Right renal cortex interstitium (tissue), 3 donors: ENCODE results near the gene RALY. TPM values are rescaled to one million over a fixed set of nuclear protein-coding genes. Genes with fewer than 3 reads are reported as not detected.

Experiments used
- DNase-seq, 3 donors: peaks; one replicate each; pipeline ENCODE4 v3.0.0-alpha.2; 2013; ENCODE audit warnings: low read depth in 3 of 3, low spot score in 2 of 3
- polyA plus RNA-seq, 3 donors: library from polyadenylated mRNA; unstranded; fragments of 120-200 nt; gene quantifications; one replicate each; pipeline ENCODE4 v1.2.1, GENCODE V29; 2013; ENCODE audit not compliant: insufficient read length in 3 of 3

RALY gene
- 100 to 1,000 TPM; 143 to 151 (median 144) TPM for polyA plus RNA-seq

- DNase-seq = peak in 1 of 3 donors; percentile 29
Measured at GRCh38 chr20:33993576-33994221, at the start of gene RALY. Gene RALY, plus strand, starts transcription at chr20:33993911. Its CDS starts 78,164 bp downstream, at chr20:34072075.

GRCh38 chr20:33944914-33945313 lies 48.8 kb upstream of the RALY start:
- DNase-seq = no peak

- DNase-seq = no peak
Measured at GRCh38 chr20:33945391-33946081, 48.2 kb upstream of the RALY start.

DNA sequence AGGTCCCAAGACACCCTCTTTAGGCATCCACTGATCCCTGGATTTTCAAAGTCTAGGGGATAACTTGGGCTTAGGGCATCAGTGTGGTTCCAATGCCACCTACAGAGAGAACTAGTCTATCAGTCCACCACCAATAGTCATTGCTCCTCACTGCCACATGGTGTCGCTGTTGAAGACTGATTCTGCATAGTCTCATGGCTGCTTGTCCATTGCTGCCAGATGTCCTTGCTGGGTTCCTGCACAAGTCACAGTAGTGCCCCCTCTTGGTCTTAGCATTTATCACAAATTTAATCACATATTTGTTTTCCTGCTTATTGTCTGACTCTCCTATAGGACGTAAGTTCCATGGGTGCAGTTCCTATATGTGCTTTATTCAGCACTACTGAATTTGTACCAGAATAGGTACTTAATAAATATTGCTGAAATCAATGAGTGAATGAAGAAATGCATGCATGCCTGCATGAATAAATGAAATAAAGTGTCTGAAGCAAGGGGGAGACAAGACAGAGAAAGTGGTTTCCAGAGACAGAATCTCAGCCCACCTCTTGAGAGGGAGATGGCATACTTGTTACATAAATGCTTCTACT lies 45.9 kb upstream of the RALY start:
- DNase-seq = no peak

- DNase-seq = no peak
Measured at GRCh38 chr20:33948480-33948879, 45.2 kb upstream of the RALY start.

- DNase-seq = no peak
Measured at GRCh38 chr20:33951171-33951570, 42.5 kb upstream of the RALY start.

DNA sequence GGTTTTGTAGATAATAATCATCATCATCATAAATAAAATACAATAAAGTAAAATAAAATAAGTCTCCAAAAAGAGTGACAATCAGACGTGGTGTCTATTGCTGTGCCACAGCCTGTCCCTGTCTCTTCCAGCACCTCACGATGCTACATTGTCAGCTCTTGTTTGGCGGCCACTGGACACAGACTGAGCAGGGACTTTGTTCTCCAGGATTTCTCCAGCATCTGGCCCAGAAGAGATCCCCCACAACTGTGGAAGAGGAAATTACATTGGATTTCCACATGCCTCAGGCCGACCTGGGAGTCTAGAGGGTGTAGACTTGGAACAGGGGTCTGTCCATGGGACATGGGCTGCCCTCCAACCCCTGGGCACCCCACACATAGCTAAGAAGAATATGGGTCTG lies 39.2 kb upstream of the RALY start:
- no peak for DNase-seq

DNA sequence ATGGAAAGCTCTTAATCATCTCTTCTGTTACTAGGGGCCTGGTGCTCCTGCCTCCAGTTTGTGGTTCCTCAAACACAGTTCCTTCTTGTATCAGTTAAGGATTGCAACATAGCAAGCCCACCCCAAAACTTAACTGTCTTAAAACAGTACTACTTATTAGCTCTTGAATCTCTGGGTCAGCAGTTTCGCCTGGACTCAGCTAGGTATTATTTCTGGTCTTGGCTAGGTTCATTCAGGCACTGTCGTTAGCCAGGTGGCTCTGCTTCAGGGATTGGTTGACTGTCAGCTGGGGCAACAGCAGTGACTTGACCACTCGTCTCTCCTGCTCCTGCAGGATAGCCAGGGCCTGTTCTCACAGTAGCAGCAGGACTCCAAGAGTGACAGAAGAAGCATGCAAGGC lies 30.0 kb upstream of the RALY start:
- DNase-seq = no peak

GRCh38 chr20:33964441-33964840 lies 29.3 kb upstream of the RALY start:
- no peak for DNase-seq

- no peak for DNase-seq
Measured at GRCh38 chr20:33967126-33967525, 26.6 kb upstream of the RALY start.

DNA sequence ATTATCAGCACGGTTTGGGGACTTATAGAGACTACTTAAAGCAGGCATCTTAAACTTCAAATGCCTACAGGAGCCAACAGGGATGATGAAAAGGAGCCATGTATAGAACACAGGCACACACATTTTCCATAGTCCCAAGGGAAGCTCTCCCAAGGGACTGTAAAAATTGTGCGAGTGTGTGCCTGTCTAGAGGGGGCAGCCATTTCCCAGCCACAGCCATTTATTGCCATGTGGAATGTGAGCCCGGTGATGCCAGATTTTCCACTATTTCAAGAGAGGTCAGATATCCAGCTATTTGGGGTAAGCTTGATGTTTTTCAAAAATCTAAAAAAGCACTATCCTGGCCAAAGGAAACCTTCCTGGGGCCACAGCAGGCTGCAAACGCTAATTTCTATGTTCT lies 24.1 kb upstream of the RALY start:
- no peak for DNase-seq

- no peak for DNase-seq
Measured at GRCh38 chr20:33970229-33970628, 23.5 kb upstream of the RALY start.

GRCh38 chr20:33971147-33971975 lies 22.4 kb upstream of the RALY start:
- no peak for DNase-seq

DNA sequence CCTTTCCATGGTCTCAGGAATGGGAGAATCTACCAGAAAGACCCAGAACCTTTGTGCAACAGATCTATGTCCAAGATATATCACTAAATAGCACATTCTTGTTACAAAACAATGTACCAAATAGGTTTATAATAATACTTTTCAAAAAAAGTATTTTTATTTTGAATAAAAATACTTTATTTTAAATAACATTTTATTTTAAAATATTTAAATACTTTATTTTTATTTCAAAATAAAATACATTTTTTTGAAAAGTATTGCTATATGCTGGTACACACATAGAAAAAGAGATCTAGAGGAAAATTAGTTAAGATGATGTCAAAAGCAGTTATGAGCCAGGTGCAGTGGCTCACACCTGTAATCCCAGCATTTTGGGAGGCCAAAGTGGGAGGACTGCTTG lies 16.8 kb upstream of the RALY start:
- DNase-seq = no peak

- DNase-seq = no peak
Measured at GRCh38 chr20:33977535-33977934, 16.2 kb upstream of the RALY start.

DNA sequence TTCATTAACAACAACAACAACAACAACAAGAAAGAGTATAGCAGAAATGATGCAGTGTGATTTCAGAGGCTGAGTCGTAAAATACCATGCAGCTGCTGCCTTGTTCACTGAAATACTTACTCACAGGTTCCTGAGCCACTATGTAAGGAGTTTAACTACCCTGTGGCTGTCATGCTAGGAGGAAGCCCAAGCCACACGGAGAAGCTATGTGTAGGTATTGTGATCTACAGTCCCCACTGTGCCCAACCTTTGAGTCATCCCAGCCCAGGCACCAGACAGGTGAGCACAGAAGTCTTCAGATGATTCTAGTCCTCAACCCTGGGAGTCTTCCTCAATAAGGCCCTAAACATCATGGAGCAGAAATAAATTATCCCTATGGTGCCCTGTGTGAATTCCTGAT lies 14.6 kb upstream of the RALY start:
- no peak for DNase-seq

DNA sequence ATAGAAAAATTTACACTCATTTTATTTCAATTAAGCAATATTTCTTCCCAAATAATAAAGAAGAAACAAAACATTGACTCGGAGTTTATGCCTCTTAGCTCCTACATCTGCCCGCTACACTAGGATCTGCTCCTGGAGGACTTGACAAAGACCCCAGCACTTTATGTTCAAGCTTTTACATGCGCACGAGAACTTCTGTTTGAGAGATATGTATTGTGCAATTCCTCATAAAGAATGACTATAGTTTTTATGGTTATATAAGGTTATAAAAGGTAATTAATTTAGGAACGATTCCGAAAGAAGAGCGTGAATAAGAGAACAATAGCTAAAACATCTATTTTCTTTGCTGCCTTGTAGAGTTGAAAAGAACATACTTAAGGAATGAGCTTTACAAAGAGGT lies 12.4 kb upstream of the RALY start:
- no peak for DNase-seq

GRCh38 chr20:33981964-33982363 lies 11.7 kb upstream of the RALY start:
- DNase-seq = no peak

DNA sequence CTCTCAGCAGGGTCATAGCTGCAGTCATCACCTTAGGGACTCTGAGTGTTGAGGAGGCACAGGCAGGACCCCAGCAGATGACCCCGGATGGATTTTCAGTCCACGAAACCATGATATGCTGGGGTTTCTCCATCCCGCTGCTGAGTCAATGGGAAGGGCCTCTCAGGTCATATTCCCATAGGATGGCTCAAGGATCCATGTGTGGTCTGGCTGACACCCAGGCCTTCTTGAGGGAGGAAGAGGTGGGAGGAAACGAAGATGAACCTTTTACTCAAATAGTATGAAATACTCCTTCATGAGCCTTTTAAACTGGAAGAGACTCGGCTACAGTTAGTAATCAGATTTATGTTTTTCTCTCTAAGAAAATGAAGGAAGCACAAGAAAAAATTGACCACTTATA lies 10.3 kb upstream of the RALY start:
- no peak for DNase-seq

DNA sequence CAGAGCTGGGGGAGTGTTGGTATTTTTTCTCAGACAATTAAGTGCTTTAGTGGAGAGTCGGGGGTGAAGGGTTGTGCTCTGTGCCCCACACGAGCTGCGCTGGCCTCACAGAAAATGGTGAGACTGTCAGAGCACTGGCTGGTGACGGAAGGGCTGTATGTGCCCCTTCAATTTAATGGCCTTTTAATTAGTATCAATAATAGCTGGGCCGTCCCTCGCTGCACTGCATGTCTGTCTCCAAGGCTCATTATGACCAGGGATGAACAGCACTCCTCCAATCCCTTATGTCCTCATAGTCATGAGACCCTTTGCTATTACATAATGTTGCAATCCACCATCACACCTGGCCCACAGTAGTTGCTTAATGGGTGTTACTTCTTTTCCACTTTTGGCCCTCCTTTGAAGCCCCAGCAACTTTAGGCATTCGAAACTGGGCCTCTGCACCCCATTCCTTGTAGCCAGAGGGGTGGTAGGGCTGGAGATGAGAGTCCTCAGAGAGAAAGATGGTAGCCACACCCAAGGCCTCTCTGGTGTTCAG lies 9.5 kb upstream of the RALY start:
- no peak for DNase-seq

DNA sequence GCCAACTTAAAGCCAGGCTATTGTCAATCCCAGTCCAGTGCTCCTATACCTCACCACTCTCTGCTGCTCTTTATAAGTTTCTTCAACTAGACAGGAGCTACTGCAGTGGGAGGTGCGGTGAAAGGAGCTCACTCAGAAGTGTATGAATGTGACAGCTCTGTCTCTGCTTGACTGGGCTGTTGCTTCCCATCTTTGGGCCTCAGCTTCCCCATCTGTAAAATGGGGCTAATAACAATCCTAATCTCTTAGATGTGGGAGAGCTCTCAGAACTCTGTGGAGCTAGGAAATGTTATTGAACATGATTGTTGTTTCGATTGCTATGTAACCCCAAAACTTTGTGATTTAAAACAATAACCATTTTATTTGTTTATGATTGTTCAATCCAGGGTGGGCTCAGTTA lies 8.4 kb upstream of the RALY start:
- DNase-seq = no peak
